Smooth muscle cell (in vitro differentiated cells): Measurements from ENCODE around the gene FAM3A. TPM values are rescaled to one million over a fixed set of nuclear protein-coding genes. Genes with fewer than 3 reads are reported as not detected.

Experiments used
- DNase-seq: peaks from one replicate; lab custom pipeline; 2025; ENCODE audit not compliant: unreplicated experiment; lab: John Stamatoyannopoulos, UW
- H2AFZ ChIP-seq: fragments of 200-600 bp; sonication (generic); 2 replicates; pipeline ENCODE4 v1.6.0; 2016; ENCODE audit warnings: antibody characterized with exemption, low read depth, mild to moderate bottlenecking
- H3F3A ChIP-seq: fragments of 200-600 bp; sonication (generic); 2 replicates; pipeline ENCODE4 v1.6.0; 2017; ENCODE audit warnings: antibody characterized with exemption, low read depth
- H3K27ac ChIP-seq: fragments of 200-600 bp; sonication (generic); 2 replicates; pipeline ENCODE4 v1.5.1; 2016; ENCODE audit warnings: low read depth, mild to moderate bottlenecking
- H3K27me3 ChIP-seq: fragments of 200-600 bp; sonication (generic); 2 replicates; pipeline ENCODE4 v1.6.1; 2016; ENCODE audit warnings: low read depth, mild to moderate bottlenecking
- H3K36me3 ChIP-seq: fragments of 200-600 bp; sonication (generic); 2 replicates; pipeline ENCODE4 v1.5.1; 2016; ENCODE audit warnings: low read depth
- H3K4me1 ChIP-seq: fragments of 200-600 bp; sonication (generic); 2 replicates; pipeline ENCODE4 v1.5.1; 2016; ENCODE audit warnings: low read depth
- H3K4me2 ChIP-seq: fragments of 200-600 bp; sonication (generic); 2 replicates; pipeline ENCODE4 v1.6.0; 2016; ENCODE audit warnings: mild to moderate bottlenecking
- H3K4me3 ChIP-seq: fragments of 200-600 bp; sonication (generic); 2 replicates; pipeline ENCODE4 v1.5.1; 2016; ENCODE audit warnings: mild to moderate bottlenecking
- H3K79me2 ChIP-seq: fragments of 200-600 bp; sonication (generic); 2 replicates; pipeline ENCODE4 v1.6.0; 2016; ENCODE audit warnings: low read depth, mild to moderate bottlenecking
- H3K9ac ChIP-seq: fragments of 200-600 bp; sonication (generic); 2 replicates; pipeline ENCODE4 v1.6.0; 2016; ENCODE audit warnings: low read depth
- H3K9me3 ChIP-seq: fragments of 200-600 bp; sonication (generic); replicated peaks from 2 replicates; pipeline ENCODE4 v1.5.1; 2016; ENCODE audit warnings: low read depth
- H4K20me1 ChIP-seq: fragments of 200-600 bp; sonication (generic); 2 replicates; pipeline ENCODE4 v1.6.0; 2016; ENCODE audit warnings: low read depth
- WGBS: methylation state at CpG from one replicate; pipeline ENCODE4 v1.1.7; 2016; ENCODE audit warnings: low lambda C conversion rate; 5-methylcytosine and 5-hydroxymethylcytosine counted together
- polyA plus RNA-seq: library from polyadenylated mRNA; unstranded; fragments of >200 nt; fragmentation: Nextera tagmentation; extraction: Ambion mirVana; gene quantifications from 2 replicates; pipeline ENCODE4 v1.2.1, GENCODE V29; 2016
- total RNA-seq: library from RNA; depleted of rRNA; stranded (reverse); fragments of >200 nt; gene quantifications from 2 replicates; pipeline ENCODE4 v1.2.3, GENCODE V29; 2014
- TF ChIP-seq, protein P1 (sequence below): fragments of 200-600 bp; sonication (generic); IDR thresholded peaks from 2 replicates; pipeline ENCODE4 v1.5.1; 2017; ENCODE audit warnings: borderline replicate concordance, mild to moderate bottlenecking, antibody characterized with exemption; ENCODE audit not compliant: insufficient read depth, poor library complexity, severe bottlenecking

FAM3A gene
- total and polyA plus RNA-seq, 2 experiments from 2014 or later, result 13.6 to 49.1 TPM

DNA sequence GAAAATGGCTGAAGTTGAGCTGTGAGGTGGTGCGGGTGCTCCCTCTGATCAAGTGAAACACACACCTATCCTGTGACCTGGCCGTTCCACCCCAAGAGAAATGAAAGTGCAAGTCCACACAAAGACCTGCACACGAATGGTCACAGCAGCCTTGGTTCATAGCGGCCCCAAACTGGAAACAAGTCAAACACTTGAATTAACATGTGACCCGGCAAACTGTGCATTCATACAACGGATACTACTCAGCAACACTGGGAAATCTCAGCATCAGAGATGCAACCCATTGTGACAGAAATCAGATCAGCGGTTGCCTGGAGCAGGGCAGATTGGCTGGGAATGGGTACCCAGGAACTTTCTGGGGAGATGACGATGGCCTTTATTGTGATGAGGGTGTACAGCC, 23.0 kb upstream of the FAM3A start:
- Histone ChIP-seq H3K27ac (no peak overlapping the region), H3K27me3 (no peaks in the 10 kb centered on the region), H2AFZ (no peak overlapping the region), H3K79me2 (no peaks in the 10 kb centered on the region), H3K36me3 (no peaks in the 10 kb centered on the region), H3K4me2 (no peak overlapping the region), H3F3A (no peaks in the 10 kb centered on the region), H4K20me1 (no peaks in the 10 kb centered on the region), H3K4me1 (no peaks in the 10 kb centered on the region), H3K4me3 (no peak overlapping the region), H3K9ac (no peak overlapping the region), H3K9me3 (no peaks in the 10 kb centered on the region)
- 85% methylated on average over 8 of the region's 8 CpGs for WGBS
- no peak for DNase-seq
- TF ChIP-seq, protein P1, sequence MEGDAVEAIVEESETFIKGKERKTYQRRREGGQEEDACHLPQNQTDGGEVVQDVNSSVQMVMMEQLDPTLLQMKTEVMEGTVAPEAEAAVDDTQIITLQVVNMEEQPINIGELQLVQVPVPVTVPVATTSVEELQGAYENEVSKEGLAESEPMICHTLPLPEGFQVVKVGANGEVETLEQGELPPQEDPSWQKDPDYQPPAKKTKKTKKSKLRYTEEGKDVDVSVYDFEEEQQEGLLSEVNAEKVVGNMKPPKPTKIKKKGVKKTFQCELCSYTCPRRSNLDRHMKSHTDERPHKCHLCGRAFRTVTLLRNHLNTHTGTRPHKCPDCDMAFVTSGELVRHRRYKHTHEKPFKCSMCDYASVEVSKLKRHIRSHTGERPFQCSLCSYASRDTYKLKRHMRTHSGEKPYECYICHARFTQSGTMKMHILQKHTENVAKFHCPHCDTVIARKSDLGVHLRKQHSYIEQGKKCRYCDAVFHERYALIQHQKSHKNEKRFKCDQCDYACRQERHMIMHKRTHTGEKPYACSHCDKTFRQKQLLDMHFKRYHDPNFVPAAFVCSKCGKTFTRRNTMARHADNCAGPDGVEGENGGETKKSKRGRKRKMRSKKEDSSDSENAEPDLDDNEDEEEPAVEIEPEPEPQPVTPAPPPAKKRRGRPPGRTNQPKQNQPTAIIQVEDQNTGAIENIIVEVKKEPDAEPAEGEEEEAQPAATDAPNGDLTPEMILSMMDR, result no peak

- Histone ChIP-seq H2AFZ (no peak overlapping the region), H3K9ac (no peak overlapping the region), H3K4me2 (no peak overlapping the region), H3K36me3 (no peaks in the 10 kb centered on the region), H3K79me2 (no peaks in the 10 kb centered on the region), H3K27ac (no peak overlapping the region), H3F3A (no peaks in the 10 kb centered on the region), H3K27me3 (no peaks in the 10 kb centered on the region), H4K20me1 (no peaks in the 10 kb centered on the region), H3K4me1 (no peaks in the 10 kb centered on the region), H3K9me3 (no peaks in the 10 kb centered on the region), H3K4me3 (no peak overlapping the region)
- WGBS, result 89% methylated on average over 9 of the region's 9 CpGs
- DNase-seq, result no peak
- TF ChIP-seq, protein P1, result no peak
These were observed 19.9 kb upstream of the FAM3A start for GRCh38 chrX:154535892-154536291.

DNA sequence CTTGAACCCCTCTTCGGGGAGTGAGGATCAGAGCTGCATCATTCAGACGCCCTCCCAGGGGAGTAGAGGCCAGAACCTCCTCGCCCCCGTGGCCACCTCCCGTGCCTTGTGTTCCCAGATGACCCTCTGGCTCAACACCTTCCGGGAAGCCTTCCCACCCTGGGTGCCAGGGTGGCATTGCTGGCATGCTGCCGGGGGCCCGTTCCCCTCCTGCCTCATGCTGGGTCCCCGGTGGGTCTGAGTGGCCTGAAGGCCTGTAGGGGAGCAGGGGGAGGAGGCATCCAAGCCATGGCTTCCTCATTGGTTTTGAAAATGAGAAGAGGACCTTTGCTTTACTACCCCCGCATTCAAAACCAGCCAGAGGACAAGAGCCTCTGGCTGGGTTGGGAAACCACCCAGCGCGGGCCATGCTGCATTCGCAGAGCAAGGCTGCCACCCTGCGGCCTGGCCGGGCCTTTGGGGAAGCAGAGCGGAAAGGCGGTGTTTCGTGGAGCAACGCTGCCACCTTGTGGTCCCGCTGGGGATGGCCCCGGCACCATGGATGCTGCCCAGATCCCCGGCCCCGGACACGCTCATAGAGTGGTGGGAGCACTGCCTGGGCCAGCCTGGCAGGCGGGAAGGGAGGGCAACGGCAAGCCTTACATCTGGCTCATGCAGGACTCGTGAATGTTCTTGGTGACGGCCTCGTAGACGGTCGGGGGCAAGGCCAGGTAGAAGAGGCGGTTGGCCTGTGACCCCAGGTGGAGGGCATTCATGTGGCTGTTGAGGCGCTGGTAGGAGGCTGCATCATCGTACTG, 18.7 kb upstream of the FAM3A start:
- TF ChIP-seq, protein P1, result peak; percentile 94
- DNase-seq, result peak; percentile 53
- H2AFZ ChIP-seq, result no peak overlapping the region

GRCh38 chrX:154532690-154533089, 16.7 kb upstream of the FAM3A start:
- no peaks in the 10 kb centered on the region for H3K27me3 ChIP-seq
- H4K20me1 ChIP-seq, result no peaks in the 10 kb centered on the region
- no peaks in the 10 kb centered on the region for H3K4me1 ChIP-seq
- no peak for DNase-seq
- H3K9me3 ChIP-seq, result no peaks in the 10 kb centered on the region
- WGBS, result 93% methylated on average over 23 of the region's 23 CpGs
- H3K9ac ChIP-seq, result no peak overlapping the region
- no peak overlapping the region for H3K4me2 ChIP-seq
- no peak overlapping the region for H2AFZ ChIP-seq
- H3K79me2 ChIP-seq, result no peaks in the 10 kb centered on the region
- no peaks in the 10 kb centered on the region for H3F3A ChIP-seq
- TF ChIP-seq, protein P1, result no peak
- no peaks in the 10 kb centered on the region for H3K36me3 ChIP-seq
- H3K27ac ChIP-seq, result no peak overlapping the region
- H3K4me3 ChIP-seq, result no peak overlapping the region

More for the DNA sequence above, 18.7 kb upstream of the FAM3A start:
- Histone ChIP-seq H3K36me3 (no peaks in the 10 kb centered on the region), H3K27me3 (no peaks in the 10 kb centered on the region), H3K9ac (no peak overlapping the region), H3K9me3 (no peaks in the 10 kb centered on the region), H3K4me3 (no peak overlapping the region), H3K27ac (no peak overlapping the region), H3K4me2 (no peak overlapping the region), H3F3A (no peaks in the 10 kb centered on the region), H3K79me2 (no peaks in the 10 kb centered on the region), H3K4me1 (no peaks in the 10 kb centered on the region), H4K20me1 (no peaks in the 10 kb centered on the region)
- WGBS, result 56% methylated on average over 32 of the region's 34 CpGs
